IPS DF 6.9 (cell line): ENCODE data around the gene FBLN5.

Source experiments
- DNase-seq: peaks from one replicate; pipeline ENCODE4 v3.0.0-alpha.2; 2013; ENCODE audit warnings: low read depth, low spot score
- H3K27ac ChIP-seq: one replicate; pipeline ENCODE4 v1.5.1; 2013; ENCODE audit warnings: low read length, control low read depth
- H3K27me3 ChIP-seq: 2 replicates; pipeline ENCODE4 v1.6.1; 2013; ENCODE audit warnings: mild to moderate bottlenecking, low read length; ENCODE audit not compliant: control insufficient read depth, insufficient read depth
- H3K36me3 ChIP-seq: 2 replicates; pipeline ENCODE4 v1.6.1; 2013; ENCODE audit warnings: low read length; ENCODE audit not compliant: control insufficient read depth, insufficient read depth
- H3K4me1 ChIP-seq: 2 replicates; pipeline ENCODE4 v1.6.1; 2013; ENCODE audit warnings: low read length; ENCODE audit not compliant: control insufficient read depth, insufficient read depth
- H3K4me3 ChIP-seq: 2 replicates; pipeline ENCODE4 v1.5.1; 2013; ENCODE audit warnings: mild to moderate bottlenecking, low read length
- H3K9me3 ChIP-seq: 2 replicates; pipeline ENCODE4 v1.6.1; 2013; ENCODE audit warnings: low read length, inconsistent platforms; ENCODE audit not compliant: control insufficient read depth, insufficient read depth
- WGBS: extraction: QIAGEN DNeasy Blood & Tissue Kit; methylation state at CpG from one replicate; pipeline ENCODE4 v1.1.7; 2013; ENCODE audit warnings: mixed read lengths, missing lambda C conversion rate; ENCODE audit not compliant: insufficient read length, insufficient coverage; 5-methylcytosine and 5-hydroxymethylcytosine counted together

FBLN5 gene

GRCh38 chr14:91897106-91897701, 50.3 kb downstream of the FBLN5 start:
- DNase-seq = peak; percentile 25
- Histone ChIP-seq H3K4me1 (no peaks in the 10 kb centered on the region; the same call in 1 of the 2 replicates), H3K27ac (no peak overlapping the region), H3K36me3 (no peaks in the 10 kb centered on the region), H3K27me3 (no peaks in the 10 kb centered on the region), H3K9me3 (no peaks in the 10 kb centered on the region), H3K4me3 (no peak overlapping the region)
- no CpG with 5 or more reads among the region's 10 CpGs for WGBS

GRCh38 chr14:91896419-91896818, 51.1 kb downstream of the FBLN5 start:
- WGBS = no CpG with 5 or more reads among the region's 4 CpGs

GRCh38 chr14:91893669-91894068, 53.8 kb downstream of the FBLN5 start:
- Histone ChIP-seq H3K4me1 (no peaks in the 10 kb centered on the region; the same call in none of the 2 replicates), H3K27me3 (no peaks in the 10 kb centered on the region), H3K27ac (no peak overlapping the region), H3K9me3 (no peaks in the 10 kb centered on the region), H3K4me3 (no peak overlapping the region), H3K36me3 (no peaks in the 10 kb centered on the region)
- WGBS = no CpG with 5 or more reads among the region's 4 CpGs
- no peak for DNase-seq

More at GRCh38 chr14:91896419-91896818, 51.1 kb downstream of the FBLN5 start:
- DNase-seq = no peak
- no peaks in the 10 kb centered on the region for H3K36me3 ChIP-seq
- H3K27me3 ChIP-seq = no peaks in the 10 kb centered on the region
- H3K4me3 ChIP-seq = no peak overlapping the region
- no peak overlapping the region for H3K27ac ChIP-seq
- H3K9me3 ChIP-seq = no peaks in the 10 kb centered on the region
- no peaks in the 10 kb centered on the region; the same call in 1 of the 2 replicates for H3K4me1 ChIP-seq

GRCh38 chr14:91893007-91893406, 54.5 kb downstream of the FBLN5 start:
- WGBS = no CpG with 5 or more reads among the region's 7 CpGs
- Histone ChIP-seq H3K27ac (no peak overlapping the region), H3K4me3 (no peak overlapping the region), H3K36me3 (no peaks in the 10 kb centered on the region), H3K27me3 (no peaks in the 10 kb centered on the region), H3K4me1 (no peaks in the 10 kb centered on the region; the same call in none of the 2 replicates), H3K9me3 (no peaks in the 10 kb centered on the region)
- peak; percentile 41 for DNase-seq

- H3K36me3 ChIP-seq = no peaks in the 10 kb centered on the region
- no CpG with 5 or more reads among the region's 3 CpGs for WGBS
- DNase-seq = no peak
- H3K27me3 ChIP-seq = no peaks in the 10 kb centered on the region
- no peak overlapping the region for H3K4me3 ChIP-seq
- H3K9me3 ChIP-seq = no peaks in the 10 kb centered on the region
- H3K4me1 ChIP-seq = no peaks in the 10 kb centered on the region; the same call in none of the 2 replicates
- H3K27ac ChIP-seq = no peak overlapping the region
Measured at GRCh38 chr14:91891721-91892220, 55.7 kb downstream of the FBLN5 start.

- WGBS = no CpG with 5 or more reads among the region's 5 CpGs
- Histone ChIP-seq H3K9me3 (no peaks in the 10 kb centered on the region), H3K27me3 (no peaks in the 10 kb centered on the region), H3K27ac (no peak overlapping the region), H3K4me3 (no peak overlapping the region; the same call in 1 of the 2 replicates), H3K4me1 (no peaks in the 10 kb centered on the region; the same call in none of the 2 replicates), H3K36me3 (no peaks in the 10 kb centered on the region)
- no peak for DNase-seq
Measured at GRCh38 chr14:91891101-91891500, 56.4 kb downstream of the FBLN5 start.

- DNase-seq = no peak
- H3K9me3 ChIP-seq = no peaks in the 10 kb centered on the region
- H3K27ac ChIP-seq = no peak overlapping the region
- H3K27me3 ChIP-seq = no peaks in the 10 kb centered on the region
- H3K4me1 ChIP-seq = no peaks in the 10 kb centered on the region; the same call in none of the 2 replicates
- no peaks in the 10 kb centered on the region for H3K36me3 ChIP-seq
- H3K4me3 ChIP-seq = no peak overlapping the region
- no CpG with 5 or more reads among the region's 5 CpGs for WGBS
Measured at GRCh38 chr14:91890291-91890749, 57.2 kb downstream of the FBLN5 start.

- Histone ChIP-seq H3K27ac (no peak overlapping the region), H3K4me1 (no peaks in the 10 kb centered on the region; the same call in none of the 2 replicates), H3K27me3 (no peaks in the 10 kb centered on the region), H3K9me3 (no peaks in the 10 kb centered on the region), H3K4me3 (no peak overlapping the region), H3K36me3 (no peaks in the 10 kb centered on the region)
- no peak for DNase-seq
- WGBS = no CpG with 5 or more reads among the region's 13 CpGs
Measured at GRCh38 chr14:91889477-91890211, 57.9 kb downstream of the FBLN5 start.

- DNase-seq = no peak
- Histone ChIP-seq H3K27ac (no peak overlapping the region), H3K36me3 (no peaks in the 10 kb centered on the region), H3K4me3 (no peak overlapping the region), H3K9me3 (no peaks in the 10 kb centered on the region), H3K27me3 (no peaks in the 10 kb centered on the region), H3K4me1 (no peaks in the 10 kb centered on the region; the same call in none of the 2 replicates)
- no CpG with 5 or more reads among the region's 10 CpGs for WGBS
Measured at GRCh38 chr14:91888641-91889476, 58.6 kb downstream of the FBLN5 start.

GRCh38 chr14:91886961-91887360, 60.5 kb downstream of the FBLN5 start:
- no peak for DNase-seq
- no peaks in the 10 kb centered on the region for H3K27me3 ChIP-seq
- no peak overlapping the region for H3K27ac ChIP-seq
- H3K36me3 ChIP-seq = no peaks in the 10 kb centered on the region
- H3K4me1 ChIP-seq = no peaks in the 10 kb centered on the region; the same call in 1 of the 2 replicates
- no peak overlapping the region for H3K4me3 ChIP-seq
- WGBS = no CpG with 5 or more reads among the region's 8 CpGs
- no peaks in the 10 kb centered on the region for H3K9me3 ChIP-seq
